ENCODE results near the gene IL34.

IL34 gene

GRCh38 chr16:70656712-70657263 is 10.4 kb downstream of the IL34 start:
- no peak overlapping the region for H3K27ac ChIP-seq (ENCODE audit: low read length)
- DNase-seq = no peak
- no peak overlapping the region for H2AFZ ChIP-seq (ENCODE audit: low read length)
- TF ChIP-seq EZH2 (optimal IDR thresholded peaks at IDR 0.05; ENCODE audit: low read depth, low read length) (no peak), CTCF (IDR thresholded peaks at IDR 0.05; ENCODE audit: low read length) (no peak), EZH2phosphoT487 (IDR thresholded peaks at IDR 0.05; ENCODE audit: low read length) (no peak)
- H3K9me2 ChIP-seq (replicated peaks; ENCODE audit: insufficient read depth, low read length) = no peaks in the 10 kb centered on the region
- no peaks in the 10 kb centered on the region for H3K27me3 ChIP-seq (replicated peaks; ENCODE audit: insufficient read depth, low read length)
- no peaks in the 10 kb centered on the region for H3K4me1 ChIP-seq (ENCODE audit: low read length)
- H3F3A ChIP-seq (ENCODE audit: insufficient read depth, low read length) = no peaks in the 10 kb centered on the region
- H3K9me3 ChIP-seq (replicated peaks; ENCODE audit: insufficient read depth, low read length) = no peaks in the 10 kb centered on the region
- H3K4me2 ChIP-seq (ENCODE audit: low read depth, low read length) = no peak overlapping the region
- no peak overlapping the region for H3K4me3 ChIP-seq (ENCODE audit: low read length)
- H3K79me2 ChIP-seq (ENCODE audit: low read length) = no peaks in the 10 kb centered on the region
- H3K36me3 ChIP-seq (replicated peaks; ENCODE audit: insufficient read depth, low read length) = no peaks in the 10 kb centered on the region
- H4K20me1 ChIP-seq (ENCODE audit: insufficient read depth, low read length) = no peaks in the 10 kb centered on the region
- H3K9ac ChIP-seq (ENCODE audit: low read length) = no peak overlapping the region

- Histone ChIP-seq H3K4me3 (ENCODE audit: low read length) (no peak overlapping the region), H3K4me1 (ENCODE audit: low read length) (no peaks in the 10 kb centered on the region), H4K20me1 (ENCODE audit: insufficient read depth, low read length) (no peaks in the 10 kb centered on the region), H3K9me2 (replicated peaks; ENCODE audit: insufficient read depth, low read length) (no peaks in the 10 kb centered on the region), H3K36me3 (replicated peaks; ENCODE audit: insufficient read depth, low read length) (no peaks in the 10 kb centered on the region), H3F3A (ENCODE audit: insufficient read depth, low read length) (no peaks in the 10 kb centered on the region), H3K9ac (ENCODE audit: low read length) (no peak overlapping the region), H3K9me3 (replicated peaks; ENCODE audit: insufficient read depth, low read length) (no peaks in the 10 kb centered on the region), H2AFZ (ENCODE audit: low read length) (no peak overlapping the region), H3K4me2 (ENCODE audit: low read depth, low read length) (no peak overlapping the region), H3K27me3 (replicated peaks; ENCODE audit: insufficient read depth, low read length) (no peaks in the 10 kb centered on the region), H3K79me2 (ENCODE audit: low read length) (no peaks in the 10 kb centered on the region), H3K27ac (ENCODE audit: low read length) (no peak overlapping the region)
- no peak for DNase-seq
- TF ChIP-seq CTCF (IDR thresholded peaks at IDR 0.05; ENCODE audit: low read length) = no peak
- no peak for TF ChIP-seq EZH2phosphoT487 (IDR thresholded peaks at IDR 0.05; ENCODE audit: low read length)
- no peak for TF ChIP-seq EZH2 (optimal IDR thresholded peaks at IDR 0.05; ENCODE audit: low read depth, low read length)
These were observed 11.6 kb downstream of the IL34 start for GRCh38 chr16:70657956-70658355.

- no peak for TF ChIP-seq EZH2phosphoT487 (IDR thresholded peaks at IDR 0.05; ENCODE audit: low read length)
- TF ChIP-seq EZH2 (optimal IDR thresholded peaks at IDR 0.05; ENCODE audit: low read depth, low read length) = no peak
- TF ChIP-seq CTCF (IDR thresholded peaks at IDR 0.05; ENCODE audit: low read length) = no peak
- no peaks in the 10 kb centered on the region for H3K79me2 ChIP-seq (ENCODE audit: low read length)
- no peaks in the 10 kb centered on the region for H3K27me3 ChIP-seq (replicated peaks; ENCODE audit: insufficient read depth, low read length)
These were observed 12.6 kb downstream of the IL34 start for GRCh38 chr16:70658921-70659320.

More at GRCh38 chr16:70658921-70659320, 12.6 kb downstream of the IL34 start:
- H4K20me1 ChIP-seq (ENCODE audit: insufficient read depth, low read length) = no peaks in the 10 kb centered on the region
- H3K4me2 ChIP-seq (ENCODE audit: low read depth, low read length) = no peak overlapping the region
- no peaks in the 10 kb centered on the region for H3F3A ChIP-seq (ENCODE audit: insufficient read depth, low read length)
- no peak overlapping the region for H2AFZ ChIP-seq (ENCODE audit: low read length)
- H3K36me3 ChIP-seq (replicated peaks; ENCODE audit: insufficient read depth, low read length) = no peaks in the 10 kb centered on the region
- H3K4me3 ChIP-seq (ENCODE audit: low read length) = no peak overlapping the region
- no peak overlapping the region for H3K9ac ChIP-seq (ENCODE audit: low read length)
- H3K4me1 ChIP-seq (ENCODE audit: low read length) = no peaks in the 10 kb centered on the region
- DNase-seq = no peak
- H3K27ac ChIP-seq (ENCODE audit: low read length) = no peak overlapping the region
- no peaks in the 10 kb centered on the region for H3K9me3 ChIP-seq (replicated peaks; ENCODE audit: insufficient read depth, low read length)
- no peaks in the 10 kb centered on the region for H3K9me2 ChIP-seq (replicated peaks; ENCODE audit: insufficient read depth, low read length)
